H1 (cell line): ENCODE results near the gene GMNN. TPM values are rescaled to one million over a fixed set of nuclear protein-coding genes. Genes with fewer than 3 reads are reported as not detected.
"Not testable (repeated sequence)": the region's sequence is repeated elsewhere in the genome, so short reads cannot be mapped to it uniquely, and the experiment has no call there.

Source experiments
- CTCF ChIA-PET: fragments of 300-600 bp; sonication (Branson Sonifier 250); formaldehyde crosslinking; loops from one replicate; lab custom pipeline; 2021; ENCODE audit not compliant: partially characterized antibody; lab: Charles Lee
- POLR2A ChIA-PET: fragments of 300-600 bp; sonication (Branson Sonifier 250); formaldehyde crosslinking; loops from one replicate; lab custom pipeline; 2021; ENCODE audit warnings: inconsistent platforms; ENCODE audit not compliant: partially characterized antibody; lab: Charles Lee
- DNase-seq, 2 experiments: peaks; one replicate each; pipeline versions ENCODE4 v3.0.0 to v3.0.0-alpha.2; 2010 to 2022; ENCODE audit warnings: low spot score in 2 of 2, low read depth in 1 of 2, mixed read lengths in 1 of 2
- FAIRE-seq: peaks from 2 replicates; lab custom pipeline; 2011; peaks lifted over from hg19 to GRCh38; lab: Jason Lieb, UNC
- H2AFZ ChIP-seq: 2 replicates; pipeline ENCODE4 v1.8.1; 2012; ENCODE audit warnings: low read length, inconsistent platforms
- H2AK5ac ChIP-seq: 2 replicates; pipeline ENCODE4 v1.6.1; 2013; ENCODE audit warnings: low read depth, low read length
- H2BK120ac ChIP-seq: replicated peaks from 2 replicates; pipeline ENCODE3; 2013; ENCODE audit warnings: low read depth, low read length, inconsistent platforms
- H2BK12ac ChIP-seq: 2 replicates; pipeline ENCODE4 v1.6.1; 2013; ENCODE audit warnings: low read depth, low read length
- H2BK15ac ChIP-seq: 2 replicates; pipeline ENCODE4 v1.6.1; 2013; ENCODE audit warnings: low read length
- H2BK20ac ChIP-seq: 2 replicates; pipeline ENCODE4 v1.6.1; 2013; ENCODE audit warnings: low read length
- H2BK5ac ChIP-seq: 2 replicates; pipeline ENCODE4 v1.6.1; 2013; ENCODE audit warnings: low read depth, low read length
- H3K14ac ChIP-seq: 2 replicates; pipeline ENCODE4 v1.6.1; 2013; ENCODE audit warnings: inconsistent platforms; ENCODE audit not compliant: insufficient read length
- H3K18ac ChIP-seq: 2 replicates; pipeline ENCODE4 v1.6.1; 2013; ENCODE audit warnings: low read length; ENCODE audit errors: extremely low read depth
- H3K23ac ChIP-seq: 2 replicates; pipeline ENCODE4 v1.6.1; 2013; ENCODE audit warnings: inconsistent platforms; ENCODE audit not compliant: insufficient read length
- H3K23me2 ChIP-seq: 2 replicates; pipeline ENCODE4 v1.6.1; 2013; ENCODE audit warnings: low read depth, low read length
- H3K27ac ChIP-seq: 2 replicates; pipeline ENCODE4 v1.6.1; 2011; ENCODE audit warnings: low read depth, low read length, inconsistent platforms
- H3K27me3 ChIP-seq, 4 experiments: replicated peaks in 1 of 4; 1 replicate in 1 of 4; 2 replicates in 3 of 4; pipeline versions ENCODE4 v1.6.1 to v1.8.1; 2011 to 2013; ENCODE audit warnings: low read length in 3 of 4, mild to moderate bottlenecking in 3 of 4, inconsistent platforms in 2 of 4, mixed read lengths in 2 of 4, moderate library complexity in 1 of 4; ENCODE audit not compliant: control insufficient read depth in 3 of 4, insufficient read depth in 3 of 4; ENCODE audit errors: extremely low read depth in 1 of 4
- H3K36me3 ChIP-seq, 4 experiments: 2 replicates each; pipeline versions ENCODE4 v1.6.1 to v1.8.1; 2011 to 2013; ENCODE audit warnings: mild to moderate bottlenecking in 4 of 4, low read length in 3 of 4, moderate library complexity in 2 of 4, control low read depth in 1 of 4, inconsistent platforms in 1 of 4; ENCODE audit not compliant: insufficient read depth in 4 of 4, control insufficient read depth in 2 of 4
- H3K4ac ChIP-seq: replicated peaks from 2 replicates; pipeline ENCODE3; 2013; ENCODE audit warnings: low read length, low read depth, mixed read lengths, inconsistent platforms; ENCODE audit not compliant: insufficient read length
- H3K4me1 ChIP-seq, 4 experiments: replicated peaks in 1 of 4; 1 replicate in 1 of 4; 2 replicates in 3 of 4; pipeline versions ENCODE4 v1.6.1 to v1.8.1; 2011 to 2013; ENCODE audit warnings: low read length in 3 of 4, inconsistent platforms in 2 of 4, mixed read lengths in 1 of 4; ENCODE audit not compliant: insufficient read depth in 4 of 4, control insufficient read depth in 3 of 4
- H3K4me2 ChIP-seq, 2 experiments: 2 replicates each; pipeline versions ENCODE4 v1.6.1 to v1.8.1; 2011 to 2013; ENCODE audit warnings: low read depth in 2 of 2, low read length in 2 of 2, control low read depth in 1 of 2, inconsistent platforms in 1 of 2, mild to moderate bottlenecking in 1 of 2; ENCODE audit not compliant: insufficient read depth in 1 of 2
- H3K4me3 ChIP-seq, 4 experiments: fragments of 200-600, 300-600 bp in 1 of 4; sonication (generic), shearing (Covaris generic), sonication (Bioruptor Twin) in 1 of 4; 2 replicates each; pipeline versions ENCODE4 v1.5.1 to v1.8.1; 2011 to 2016; ENCODE audit warnings: low read length in 4 of 4, low read depth in 3 of 4, control low read depth in 2 of 4, inconsistent platforms in 2 of 4, mild to moderate bottlenecking in 2 of 4, mixed read lengths in 1 of 4, moderate library complexity in 1 of 4; ENCODE audit not compliant: insufficient read depth in 2 of 4; ENCODE audit errors: extremely low read depth in 1 of 4
- H3K56ac ChIP-seq: replicated peaks from 2 replicates; pipeline ENCODE3; 2013; ENCODE audit warnings: low read depth, mild to moderate bottlenecking, mixed read lengths, low read length, inconsistent platforms; ENCODE audit not compliant: insufficient read length
- H3K79me1 ChIP-seq: 2 replicates; pipeline ENCODE4 v1.6.1; 2013; ENCODE audit warnings: low read depth, low read length, control low read depth
- H3K79me2 ChIP-seq, 2 experiments: 2 replicates each; pipeline versions ENCODE4 v1.6.1 to v1.8.1; 2012 to 2013; ENCODE audit warnings: low read length in 2 of 2, mild to moderate bottlenecking in 2 of 2, inconsistent platforms in 1 of 2; ENCODE audit not compliant: insufficient read depth in 2 of 2, control insufficient read depth in 1 of 2
- H3K9ac ChIP-seq, 4 experiments: replicated peaks in 1 of 4; 1 replicate in 1 of 4; 2 replicates in 3 of 4; pipeline versions ENCODE4 v1.6.1 to v1.8.1; 2011 to 2013; ENCODE audit warnings: low read depth in 3 of 4, low read length in 3 of 4, control low read depth in 2 of 4, mild to moderate bottlenecking in 2 of 4, moderate library complexity in 2 of 4, inconsistent platforms in 1 of 4; ENCODE audit errors: extremely low read depth in 1 of 4
- H3K9me3 ChIP-seq, 2 experiments: 2 replicates each; pipeline versions ENCODE4 v1.6.1 to v1.8.1; 2012 to 2013; ENCODE audit warnings: mild to moderate bottlenecking in 2 of 2, moderate library complexity in 2 of 2, control low read depth in 1 of 2, inconsistent platforms in 1 of 2, low read depth in 1 of 2, low read length in 1 of 2, mixed read lengths in 1 of 2; ENCODE audit not compliant: insufficient read depth in 2 of 2
- H4K20me1 ChIP-seq, 2 experiments: replicated peaks in 1 of 2; 2 replicates each; pipeline versions ENCODE3 to v1.8.1; 2011 to 2013; ENCODE audit warnings: inconsistent platforms in 2 of 2, low read length in 2 of 2, mild to moderate bottlenecking in 1 of 2; ENCODE audit not compliant: insufficient read depth in 2 of 2, control insufficient read depth in 1 of 2
- H4K5ac ChIP-seq: 2 replicates; pipeline ENCODE4 v1.6.1; 2013; ENCODE audit warnings: low read length, low read depth, mixed read lengths, inconsistent platforms; ENCODE audit not compliant: insufficient read length
- H4K8ac ChIP-seq: 2 replicates; pipeline ENCODE4 v1.8.0; 2013; ENCODE audit warnings: mild to moderate bottlenecking, moderate library complexity, low read length, inconsistent platforms; ENCODE audit not compliant: insufficient read depth; ENCODE audit errors: extremely low read depth
- H4K91ac ChIP-seq: replicated peaks from 2 replicates; pipeline ENCODE3; 2013; ENCODE audit warnings: low read length, mixed read lengths, inconsistent platforms; ENCODE audit not compliant: insufficient read length
- WGBS, 2 experiments: shearing (Covaris generic) in 1 of 2; methylation state at CpG; one replicate each; pipeline versions ENCODE4 v1.1.6 to v1.1.7; 2013 to 2015; ENCODE audit warnings: low lambda C conversion rate in 2 of 2, mixed read lengths in 2 of 2, inconsistent platforms in 1 of 2, low coverage in 1 of 2, missing lambda C conversion rate in 1 of 2; ENCODE audit not compliant: insufficient replicate concordance in 2 of 2, insufficient coverage in 1 of 2, insufficient read length in 1 of 2; ENCODE audit errors: extremely low coverage in 1 of 2, missing lambda C conversion rate in 1 of 2; 5-methylcytosine and 5-hydroxymethylcytosine counted together
- polyA plus RNA-seq, 7 experiments: library from polyadenylated mRNA; depleted of rRNA in 3 of 7; stranded (reverse) in 5 of 7; unstranded in 2 of 7; fragments of >200 nt in 5 of 7; fragments of 200-250 nt in 2 of 7; gene quantifications; 1 replicate in 5 of 7; 2 replicates in 1 of 7; 4 replicates in 1 of 7; pipeline versions ENCODE4 v1.2.1 to v1.2.3, GENCODE V29; 2011 to 2013; ENCODE audit warnings: missing spikeins in 2 of 7, mixed read lengths in 2 of 7
- total RNA-seq: library from RNA; stranded (reverse); fragmentation: NEBNext Ultra II Directional; extraction: Animal tissue kit (Norgen Biotek cat#: 25700); gene quantifications from 2 replicates; pipeline ENCODE4 v1.2.1, GENCODE V29; 2021

The GMNN gene
- total and polyA plus RNA-seq, 2 of the 8 experiments (the other 6 are each of a cell fraction or from before 2014, with no cell fraction given), result 65.9 to 101 TPM

DNA sequence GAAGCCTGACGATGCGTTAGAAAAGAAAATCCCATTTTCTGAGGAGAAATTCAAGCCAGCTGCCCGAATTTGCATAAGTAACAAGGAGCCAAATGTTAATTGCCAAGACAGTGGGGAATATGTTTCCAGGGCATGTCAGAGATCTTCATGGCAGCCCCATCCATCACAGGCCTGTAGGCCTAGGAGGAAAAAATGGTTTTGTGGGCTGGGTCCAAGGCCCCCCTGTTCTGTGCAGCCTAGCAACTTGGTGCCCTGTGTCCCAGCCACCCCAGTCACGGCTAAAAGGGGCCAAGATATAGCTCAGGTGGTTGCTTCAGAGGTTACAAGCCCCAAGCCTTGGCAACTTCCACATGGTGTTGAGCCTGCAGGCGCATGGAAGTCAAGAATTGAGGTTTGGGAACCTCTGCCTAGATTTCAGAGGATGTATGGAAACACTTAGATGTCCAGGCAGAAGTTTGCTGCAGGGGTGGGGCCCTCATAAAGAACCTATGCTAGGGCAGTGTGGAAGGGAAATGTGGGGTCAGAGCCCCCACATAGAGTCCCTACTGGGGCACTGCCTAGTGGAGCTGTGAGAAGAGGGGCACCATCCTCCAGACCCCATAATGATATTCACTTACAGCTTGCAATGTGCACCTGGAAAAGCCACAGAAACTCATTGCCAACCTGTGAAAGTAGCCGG is 43.1 kb upstream of the GMNN start:
- H3K4me1 ChIP-seq, H4K91ac ChIP-seq, H3K9ac ChIP-seq, H4K8ac ChIP-seq, H3K36me3 ChIP-seq, H4K5ac ChIP-seq, POLR2A ChIA-PET, H3K79me1 ChIP-seq, H2BK120ac ChIP-seq, FAIRE-seq, H2AFZ ChIP-seq, H3K23ac ChIP-seq, H3K23me2 ChIP-seq, H3K18ac ChIP-seq, H3K27ac ChIP-seq, H4K20me1 ChIP-seq, H2BK20ac ChIP-seq, H3K4me3 ChIP-seq, H3K27me3 ChIP-seq, H2BK15ac ChIP-seq, H3K4me2 ChIP-seq, H3K14ac ChIP-seq, H2BK12ac ChIP-seq, H3K56ac ChIP-seq, H3K79me2 ChIP-seq, H2AK5ac ChIP-seq, H3K4ac ChIP-seq, CTCF ChIA-PET, DNase-seq, H2BK5ac ChIP-seq: not testable (repeated sequence)
- peaks cover 17 to 18% of the 10 kb centered on the region in 2 experiments for H3K9me3 ChIP-seq
- 85% methylated on average over 6 of the region's 6 CpGs; no CpG with 5 or more reads in 1 of the 2 experiments for WGBS, 2 experiments
